SU-DHL-6 (cell line): Measurements from ENCODE around the gene MORN3.
A peak's percentile ranks its signal among the peaks of the same experiment; 100 is the strongest.

ENCODE experiments used
- EZH2phosphoT487 ChIP-seq: fragments of 200-600 bp; sonication (generic), shearing (Covaris generic); conservative IDR thresholded peaks from 2 replicates; pipeline ENCODE4 v1.6.1; 2018; ENCODE audit warnings: mild to moderate bottlenecking, antibody characterized with exemption, low read length, moderate library complexity, mixed read lengths
- TF ChIP-seq, protein P1 (sequence below): fragments of 200-600 bp; sonication (generic); IDR thresholded peaks from one replicate; pipeline ENCODE4 v1.5.1; 2017; ENCODE audit warnings: antibody characterized with exemption, mild to moderate bottlenecking, low read length, moderate library complexity; ENCODE audit not compliant: insufficient read depth, poor library complexity, severe bottlenecking

- TF ChIP-seq, protein P1, sequence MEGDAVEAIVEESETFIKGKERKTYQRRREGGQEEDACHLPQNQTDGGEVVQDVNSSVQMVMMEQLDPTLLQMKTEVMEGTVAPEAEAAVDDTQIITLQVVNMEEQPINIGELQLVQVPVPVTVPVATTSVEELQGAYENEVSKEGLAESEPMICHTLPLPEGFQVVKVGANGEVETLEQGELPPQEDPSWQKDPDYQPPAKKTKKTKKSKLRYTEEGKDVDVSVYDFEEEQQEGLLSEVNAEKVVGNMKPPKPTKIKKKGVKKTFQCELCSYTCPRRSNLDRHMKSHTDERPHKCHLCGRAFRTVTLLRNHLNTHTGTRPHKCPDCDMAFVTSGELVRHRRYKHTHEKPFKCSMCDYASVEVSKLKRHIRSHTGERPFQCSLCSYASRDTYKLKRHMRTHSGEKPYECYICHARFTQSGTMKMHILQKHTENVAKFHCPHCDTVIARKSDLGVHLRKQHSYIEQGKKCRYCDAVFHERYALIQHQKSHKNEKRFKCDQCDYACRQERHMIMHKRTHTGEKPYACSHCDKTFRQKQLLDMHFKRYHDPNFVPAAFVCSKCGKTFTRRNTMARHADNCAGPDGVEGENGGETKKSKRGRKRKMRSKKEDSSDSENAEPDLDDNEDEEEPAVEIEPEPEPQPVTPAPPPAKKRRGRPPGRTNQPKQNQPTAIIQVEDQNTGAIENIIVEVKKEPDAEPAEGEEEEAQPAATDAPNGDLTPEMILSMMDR: peak; percentile 18
- TF ChIP-seq EZH2phosphoT487: no peak
Measured at GRCh38 chr12:121626853-121627640, 42.4 kb downstream of the MORN3 start.
